Activated CD4-positive, alpha-beta memory T cell treated with anti-CD3 and anti-CD28 coated beads, Interleukin-2, amount 10 ng/mL, durations not matched to agents 7 days and 5 days (primary cell): ENCODE data around the gene CIB4. TPM values are rescaled to one million over a fixed set of nuclear protein-coding genes. Genes with fewer than 3 reads are reported as not detected.

Experiments used
- CTCF ChIA-PET: fragments of 350-600 bp; sonication (Branson Sonifier 250); formaldehyde crosslinking; loops from one replicate; lab custom pipeline; 2021; ENCODE audit warnings: antibody characterized with exemption, inconsistent platforms; lab: Charles Lee
- POLR2A ChIA-PET: fragments of 350-600 bp; sonication (Branson Sonifier 250); formaldehyde crosslinking; loops from one replicate; lab custom pipeline; 2021; ENCODE audit warnings: antibody characterized with exemption; lab: Charles Lee
- DNase-seq: peaks from one replicate; pipeline ENCODE4 v3.0.0-alpha.2; 2020
- H3K27ac Mint-ChIP-seq: one replicate; pipeline ENCODE4 v1.8.0; 2021; ENCODE audit warnings: mild to moderate bottlenecking, mixed read lengths
- H3K27me3 Mint-ChIP-seq: one replicate; pipeline ENCODE4 v1.8.0; 2021; ENCODE audit warnings: mixed read lengths
- H3K36me3 Mint-ChIP-seq: one replicate; pipeline ENCODE4 v1.8.0; 2021; ENCODE audit warnings: low read depth, mixed read lengths
- H3K4me1 Mint-ChIP-seq: one replicate; pipeline ENCODE4 v1.8.0; 2021; ENCODE audit warnings: mixed read lengths
- H3K4me3 Mint-ChIP-seq: one replicate; pipeline ENCODE4 v1.8.0; 2021; ENCODE audit warnings: mild to moderate bottlenecking, mixed read lengths
- H3K9me3 Mint-ChIP-seq: one replicate; pipeline ENCODE4 v1.8.0; 2021; ENCODE audit warnings: mixed read lengths
- total RNA-seq, 2 experiments: library from RNA; stranded (reverse); gene quantifications; one replicate each; pipeline ENCODE4 v1.2.3, GENCODE V29; 2021

CIB4 gene
- total RNA-seq, 2 experiments from 2014 or later: not detected

- no peaks in the 10 kb centered on the region for H3K36me3 Mint-ChIP-seq
- no peaks in the 10 kb centered on the region for H3K9me3 Mint-ChIP-seq
- POLR2A ChIA-PET: no interaction called here
- H3K27ac Mint-ChIP-seq: no peak overlapping the region
- H3K4me3 Mint-ChIP-seq: no peak overlapping the region
- CTCF ChIA-PET: interaction anchor here (1.0 kb wide), 1 partner anchor 41 kb away, joined by 3 read pairs; no protein-coding TSS in a partner anchor
- H3K27me3 Mint-ChIP-seq: peaks cover 51% of the 10 kb centered on the region
- DNase-seq: no peak
- H3K4me1 Mint-ChIP-seq: no peaks in the 10 kb centered on the region
Observed at GRCh38 chr2:26556309-26557243, 84.6 kb downstream of the CIB4 start.

DNA sequence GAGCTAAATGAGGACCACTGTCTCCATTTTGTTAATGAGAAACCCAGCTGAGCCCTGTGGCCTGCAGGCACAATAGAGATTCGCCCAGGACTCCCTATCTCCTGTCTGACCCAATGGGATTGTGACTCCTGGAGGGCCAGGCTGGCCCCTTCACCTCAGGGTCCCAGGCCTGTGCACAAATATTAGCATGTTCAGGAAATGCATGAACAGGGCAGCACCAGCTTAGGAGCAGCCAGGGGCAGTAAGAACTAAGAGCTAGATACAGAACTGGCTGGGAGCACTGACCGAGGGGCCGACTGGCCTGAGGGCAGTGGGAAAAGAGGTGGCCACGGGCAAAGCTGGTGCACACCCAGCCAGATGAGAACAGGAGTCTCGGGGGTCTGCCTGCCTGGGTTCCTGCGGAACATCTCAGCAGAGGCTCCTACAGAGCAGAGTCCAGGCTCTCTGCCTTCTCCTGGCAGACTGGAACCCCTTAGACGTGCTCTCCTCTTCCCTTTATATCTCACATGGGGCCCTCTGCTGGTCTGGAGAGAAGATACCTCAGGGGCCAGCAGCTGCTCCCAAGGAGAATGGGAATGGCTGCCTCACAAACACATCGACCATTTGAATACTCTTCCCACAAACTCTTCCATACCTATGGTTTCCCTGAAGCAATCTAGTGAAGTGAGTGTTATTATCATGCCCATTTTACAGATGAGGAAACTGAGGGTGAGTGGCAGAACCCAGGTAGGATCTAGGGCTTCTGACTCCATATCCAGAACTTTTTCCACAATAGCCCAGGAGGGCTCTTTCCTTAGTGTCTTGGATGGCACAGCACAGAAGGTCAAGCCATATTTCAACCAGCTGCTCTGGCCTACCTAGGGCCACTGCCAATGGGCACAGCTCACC is 85.7 kb downstream of the CIB4 start:
- Mint-ChIP-seq H3K27me3 (peaks cover 44% of the 10 kb centered on the region), H3K36me3 (no peaks in the 10 kb centered on the region), H3K9me3 (no peaks in the 10 kb centered on the region)

DNA sequence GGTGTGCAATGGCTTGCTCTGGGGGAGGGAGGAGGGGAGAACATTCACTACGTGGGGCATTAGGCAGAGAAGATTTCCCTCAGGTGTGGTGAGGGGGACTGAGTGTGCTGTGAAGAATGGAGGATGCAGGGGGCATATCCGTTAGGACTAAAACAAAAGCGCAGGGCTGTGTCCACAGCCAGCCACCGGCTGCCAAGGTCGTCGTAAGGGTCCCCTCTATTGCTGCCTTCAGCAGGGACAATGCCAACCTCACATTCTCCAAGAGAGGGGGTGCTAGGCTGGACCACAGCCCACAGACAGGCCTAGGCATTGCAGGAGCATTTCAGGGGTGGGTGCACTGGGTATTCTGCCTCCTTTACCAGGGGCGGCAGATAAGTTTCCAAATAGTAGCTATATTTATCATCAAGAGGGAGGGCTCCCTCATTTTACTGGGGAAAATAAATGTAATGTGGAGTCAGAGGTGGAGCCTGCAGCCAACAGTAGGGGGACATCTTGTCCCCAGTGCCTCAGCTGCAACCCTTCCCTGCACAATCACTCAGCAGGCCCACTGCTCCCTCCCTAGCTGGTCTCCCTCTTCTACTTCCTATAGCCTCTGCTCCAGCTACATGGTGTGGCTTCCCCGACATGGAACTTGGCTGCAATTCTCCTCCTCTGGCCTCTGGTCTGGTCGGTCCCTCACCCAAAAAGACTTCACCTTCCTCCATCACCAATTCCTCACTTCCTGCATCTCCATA is 88.4 kb downstream of the CIB4 start:
- no peaks in the 10 kb centered on the region for H3K36me3 Mint-ChIP-seq
- H3K4me3 Mint-ChIP-seq: no peak overlapping the region
- ChIA-PET CTCF (no interaction called here), POLR2A (no interaction called here)
- no peaks in the 10 kb centered on the region for H3K4me1 Mint-ChIP-seq
- no peak for DNase-seq
- H3K9me3 Mint-ChIP-seq: no peaks in the 10 kb centered on the region
- H3K27ac Mint-ChIP-seq: no peak overlapping the region
- H3K27me3 Mint-ChIP-seq: peaks cover 30% of the 10 kb centered on the region

More for the DNA sequence above, 85.7 kb downstream of the CIB4 start:
- no peak for DNase-seq
- no peak overlapping the region for H3K4me3 Mint-ChIP-seq
- H3K27ac Mint-ChIP-seq: no peak overlapping the region
- ChIA-PET CTCF (interaction anchor here (1.0 to 1.4 kb wide), 2 partner anchors 22 to 42 kb away, joined by 3 to 5 read pairs; no protein-coding TSS in a partner anchor), POLR2A (no interaction called here)
- no peaks in the 10 kb centered on the region for H3K4me1 Mint-ChIP-seq

DNA sequence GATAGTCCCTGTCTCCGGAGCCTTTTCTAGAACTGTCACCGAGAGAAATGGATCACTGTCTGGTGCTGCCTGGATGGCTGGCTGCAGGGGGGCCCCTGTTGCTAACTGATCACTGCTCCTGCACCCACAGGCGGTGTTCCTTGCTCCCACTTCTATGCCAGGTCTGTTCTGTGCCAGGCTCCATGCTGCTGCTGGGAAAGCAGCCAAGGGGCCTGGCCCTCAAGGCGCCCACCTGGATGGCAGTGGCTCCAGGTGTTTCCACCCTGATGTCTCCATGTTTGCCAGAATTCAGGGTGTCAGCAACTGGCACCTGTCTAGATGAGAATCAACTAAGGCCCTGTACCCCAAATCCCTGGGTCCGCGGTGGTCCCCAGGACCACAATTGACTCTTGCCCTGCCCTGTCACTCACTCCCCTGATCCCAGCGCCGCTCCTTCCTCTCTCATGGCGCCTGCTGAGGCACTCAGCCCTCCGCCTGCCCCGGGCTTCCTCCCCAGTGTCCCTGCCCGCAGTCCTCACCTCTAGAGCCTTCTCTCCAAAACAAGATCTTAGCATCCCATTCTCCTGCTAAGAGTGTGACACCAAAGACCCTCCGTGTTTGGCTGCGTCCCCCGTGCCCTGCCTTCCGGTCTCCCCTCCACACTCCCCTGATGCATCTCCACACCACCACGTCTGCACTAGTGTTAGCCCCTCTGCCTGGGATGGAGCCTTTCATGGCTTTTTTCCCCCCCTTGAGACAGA is 90.7 kb downstream of the CIB4 start:
- no peaks in the 10 kb centered on the region for H3K9me3 Mint-ChIP-seq
- ChIA-PET POLR2A (no interaction called here), CTCF (no interaction called here)
- H3K27ac Mint-ChIP-seq: no peak overlapping the region
- peaks cover 27% of the 10 kb centered on the region for H3K27me3 Mint-ChIP-seq
- no peaks in the 10 kb centered on the region for H3K4me1 Mint-ChIP-seq
- no peak for DNase-seq
- no peaks in the 10 kb centered on the region for H3K36me3 Mint-ChIP-seq
- no peak overlapping the region for H3K4me3 Mint-ChIP-seq

DNA sequence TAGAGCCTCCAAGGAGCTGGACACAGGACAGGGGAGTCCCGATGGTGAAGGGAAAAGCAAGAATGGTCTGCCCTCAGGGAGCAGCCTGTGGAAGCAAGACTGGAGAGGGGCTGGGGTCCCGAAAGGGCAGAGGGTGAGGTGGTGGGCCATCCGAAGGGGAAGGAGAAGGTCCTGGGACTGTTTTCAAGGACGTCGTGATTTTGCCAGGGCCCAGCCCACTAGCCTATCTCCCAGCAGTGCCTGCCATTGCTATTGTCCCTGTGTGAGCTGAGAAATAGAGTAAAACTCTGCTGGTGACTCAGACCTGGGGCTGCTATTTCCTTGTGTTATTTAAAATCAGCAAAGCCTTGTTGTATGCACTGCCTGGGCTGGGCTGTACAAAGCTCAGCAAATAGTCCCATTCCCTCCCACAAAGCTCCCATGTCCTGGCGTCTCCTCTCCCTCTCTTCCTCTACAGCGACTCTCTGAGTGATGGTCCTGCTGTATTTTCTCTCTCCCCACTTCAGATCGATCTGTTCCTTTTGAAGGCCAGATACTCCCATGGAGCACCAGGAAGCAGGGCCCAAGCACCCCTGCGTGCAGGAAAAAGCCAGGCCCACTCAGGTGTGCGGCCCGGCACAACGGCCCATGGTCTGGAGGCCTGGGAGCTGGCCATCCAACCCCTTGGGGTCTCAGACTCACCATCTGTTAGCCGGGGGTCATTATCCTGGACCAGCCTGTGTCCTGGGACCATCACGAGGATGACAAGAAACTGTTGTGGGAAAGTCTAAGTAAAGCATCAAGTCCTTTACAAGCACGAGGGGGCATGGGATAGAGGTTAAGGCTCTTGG is 98.3 kb downstream of the CIB4 start:
- H3K27me3 Mint-ChIP-seq: peaks cover 17% of the 10 kb centered on the region
- no peak overlapping the region for H3K4me3 Mint-ChIP-seq
- no peaks in the 10 kb centered on the region for H3K9me3 Mint-ChIP-seq
- no peaks in the 10 kb centered on the region for H3K36me3 Mint-ChIP-seq
- DNase-seq: no peak
- no peak overlapping the region for H3K27ac Mint-ChIP-seq
- H3K4me1 Mint-ChIP-seq: no peaks in the 10 kb centered on the region
- CTCF ChIA-PET: interaction anchor here (1.1 to 1.3 kb wide), 2 partner anchors 12 to 35 kb away, joined by 3 to 4 read pairs; no protein-coding TSS in a partner anchor
- POLR2A ChIA-PET: no interaction called here

- POLR2A ChIA-PET: no interaction called here
- Mint-ChIP-seq H3K36me3 (no peaks in the 10 kb centered on the region), H3K4me3 (no peak overlapping the region), H3K27me3 (peaks cover 17% of the 10 kb centered on the region), H3K4me1 (no peaks in the 10 kb centered on the region), H3K9me3 (no peaks in the 10 kb centered on the region), H3K27ac (no peak overlapping the region)
- CTCF ChIA-PET: interaction anchor here (0.9 to 1.3 kb wide), 2 partner anchors 9 to 36 kb away, joined by 3 to 4 read pairs; no protein-coding TSS in a partner anchor
- DNase-seq: no peak
Observed at GRCh38 chr2:26542194-26542455, 99.0 kb downstream of the CIB4 start.

GRCh38 chr2:26541401-26542193 is 99.6 kb downstream of the CIB4 start:
- CTCF ChIA-PET: interaction anchor here (0.9 kb wide), 2 partner anchors 10 to 36 kb away, joined by 3 to 4 read pairs; no protein-coding TSS in a partner anchor
- POLR2A ChIA-PET: no interaction called here
- H3K4me3 Mint-ChIP-seq: no peak overlapping the region

GRCh38 chr2:26540961-26541360 is 100.2 kb downstream of the CIB4 start:
- ChIA-PET CTCF (interaction anchor here (0.9 kb wide), 2 partner anchors 11 to 37 kb away, joined by 3 to 4 read pairs; no protein-coding TSS in a partner anchor), POLR2A (no interaction called here)
- Mint-ChIP-seq H3K4me1 (no peaks in the 10 kb centered on the region), H3K27ac (no peak overlapping the region), H3K36me3 (no peaks in the 10 kb centered on the region), H3K27me3 (peaks cover 14% of the 10 kb centered on the region), H3K4me3 (no peak overlapping the region), H3K9me3 (no peaks in the 10 kb centered on the region)
- no peak for DNase-seq

More at GRCh38 chr2:26541401-26542193, 99.6 kb downstream of the CIB4 start:
- Mint-ChIP-seq H3K36me3 (no peaks in the 10 kb centered on the region), H3K4me1 (no peaks in the 10 kb centered on the region), H3K9me3 (no peaks in the 10 kb centered on the region), H3K27me3 (peaks cover 16% of the 10 kb centered on the region), H3K27ac (no peak overlapping the region)
- DNase-seq: no peak

- peaks cover 12% of the 10 kb centered on the region for H3K27me3 Mint-ChIP-seq
- H3K36me3 Mint-ChIP-seq: no peaks in the 10 kb centered on the region
- H3K4me1 Mint-ChIP-seq: no peaks in the 10 kb centered on the region
- H3K9me3 Mint-ChIP-seq: no peaks in the 10 kb centered on the region
- DNase-seq: no peak
- H3K4me3 Mint-ChIP-seq: no peak overlapping the region
- CTCF ChIA-PET: no interaction called here
- POLR2A ChIA-PET: no interaction called here
- no peak overlapping the region for H3K27ac Mint-ChIP-seq
Observed at GRCh38 chr2:26540306-26540705, 100.9 kb downstream of the CIB4 start.

GRCh38 chr2:26537826-26538475 is 103.2 kb downstream of the CIB4 start:
- ChIA-PET POLR2A (no interaction called here), CTCF (no interaction called here)
- Mint-ChIP-seq H3K9me3 (no peaks in the 10 kb centered on the region), H3K27me3 (peaks cover 6% of the 10 kb centered on the region), H3K4me1 (no peaks in the 10 kb centered on the region), H3K4me3 (no peak overlapping the region), H3K36me3 (no peaks in the 10 kb centered on the region), H3K27ac (no peak overlapping the region)
- no peak for DNase-seq
